ENCODE measurements around the gene SYNPR.

DNA sequence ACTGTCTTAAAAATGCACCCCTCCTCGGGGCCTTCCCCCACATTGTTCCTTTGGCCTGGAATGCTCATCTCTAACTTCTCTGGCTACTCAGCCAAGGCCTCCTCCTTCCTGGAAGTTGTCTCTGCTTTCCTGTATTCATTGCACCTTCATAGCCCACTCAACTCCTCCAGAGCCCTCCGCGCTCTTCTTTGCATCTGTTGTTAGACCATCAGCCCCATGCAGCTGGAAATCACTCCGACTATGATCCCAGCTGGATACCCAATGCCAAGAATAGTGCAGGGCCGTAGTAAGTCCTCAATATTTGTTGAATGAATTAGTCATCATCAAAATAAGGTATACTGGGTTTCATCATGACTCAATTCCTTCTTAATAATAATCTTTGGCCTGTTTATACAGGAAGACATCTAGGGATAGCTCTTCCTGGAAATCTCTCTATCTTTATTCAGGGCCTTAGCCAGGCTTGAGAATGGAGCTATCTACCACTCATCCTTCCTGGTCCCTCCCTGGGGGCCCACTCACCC lies 112.7 kb downstream of the SYNPR start:
- TF ChIP-seq, protein P1, sequence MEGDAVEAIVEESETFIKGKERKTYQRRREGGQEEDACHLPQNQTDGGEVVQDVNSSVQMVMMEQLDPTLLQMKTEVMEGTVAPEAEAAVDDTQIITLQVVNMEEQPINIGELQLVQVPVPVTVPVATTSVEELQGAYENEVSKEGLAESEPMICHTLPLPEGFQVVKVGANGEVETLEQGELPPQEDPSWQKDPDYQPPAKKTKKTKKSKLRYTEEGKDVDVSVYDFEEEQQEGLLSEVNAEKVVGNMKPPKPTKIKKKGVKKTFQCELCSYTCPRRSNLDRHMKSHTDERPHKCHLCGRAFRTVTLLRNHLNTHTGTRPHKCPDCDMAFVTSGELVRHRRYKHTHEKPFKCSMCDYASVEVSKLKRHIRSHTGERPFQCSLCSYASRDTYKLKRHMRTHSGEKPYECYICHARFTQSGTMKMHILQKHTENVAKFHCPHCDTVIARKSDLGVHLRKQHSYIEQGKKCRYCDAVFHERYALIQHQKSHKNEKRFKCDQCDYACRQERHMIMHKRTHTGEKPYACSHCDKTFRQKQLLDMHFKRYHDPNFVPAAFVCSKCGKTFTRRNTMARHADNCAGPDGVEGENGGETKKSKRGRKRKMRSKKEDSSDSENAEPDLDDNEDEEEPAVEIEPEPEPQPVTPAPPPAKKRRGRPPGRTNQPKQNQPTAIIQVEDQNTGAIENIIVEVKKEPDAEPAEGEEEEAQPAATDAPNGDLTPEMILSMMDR (IDR thresholded peaks at IDR 0.05) = no peak
- TF ChIP-seq POLR2A (IDR thresholded peaks at IDR 0.05) = no peak

Data from right lobe of liver (tissue), 4 donors.